Stimulated activated naive CD8-positive, alpha-beta T cell treated with anti-CD3 and anti-CD28 coated beads, Interleukin-15, amount 100 ng/mL, for 72 hours (primary cell): ENCODE results near the gene CTIF.

Experiments
- ATAC-seq: fragments of 150-1000 bp; cut with Tn5 transposase; 2 replicates; pipeline ENCODE4 v1.10.0; 2021; ENCODE audit warnings: mild to moderate bottlenecking, moderate library complexity
- DNase-seq, 2 donors: peaks; one replicate each; pipeline ENCODE4 v3.0.0; 2021 to 2022
- H3K27ac Mint-ChIP-seq, 2 donors: one replicate each; pipeline ENCODE4 v1.8.0; 2022; ENCODE audit warnings: mild to moderate bottlenecking in 2 of 2, mixed read lengths in 2 of 2, moderate library complexity in 2 of 2
- H3K27me3 Mint-ChIP-seq: one replicate; pipeline ENCODE4 v1.8.0; 2022; ENCODE audit warnings: mixed read lengths
- H3K4me1 Mint-ChIP-seq: one replicate; pipeline ENCODE4 v1.8.0; 2022; ENCODE audit warnings: mild to moderate bottlenecking, mixed read lengths
- H3K4me3 Mint-ChIP-seq, 2 donors: one replicate each; pipeline ENCODE4 v1.8.0; 2022; ENCODE audit warnings: mild to moderate bottlenecking in 2 of 2, mixed read lengths in 2 of 2, moderate library complexity in 1 of 2
- H3K9me3 Mint-ChIP-seq, 2 donors: one replicate each; pipeline ENCODE4 v1.8.0; 2022; ENCODE audit warnings: mixed read lengths in 2 of 2

CTIF gene

DNA sequence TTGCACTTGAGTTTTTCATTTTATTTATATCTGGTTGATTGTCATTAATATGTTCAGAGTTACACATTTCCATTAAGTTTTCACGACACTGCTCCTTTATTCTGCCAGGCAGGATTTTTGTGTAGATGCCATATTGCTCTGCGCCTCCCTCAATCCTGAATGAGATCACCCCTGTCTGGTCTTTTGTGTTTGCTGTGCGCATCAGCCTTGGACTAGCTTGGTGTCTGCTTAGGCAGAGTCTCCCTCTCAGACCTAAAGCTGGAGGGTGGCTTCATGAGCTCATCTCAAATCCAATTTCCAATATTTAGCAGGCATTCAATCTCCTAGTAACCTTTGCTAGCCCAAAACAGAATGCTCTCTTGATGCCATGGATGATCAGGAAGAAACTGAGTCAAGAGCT, 274.5 kb downstream of the CTIF start:
- H3K9me3 Mint-ChIP-seq = no peaks in the 10 kb centered on the region
- no peak for ATAC-seq
- no peak overlapping the region for H3K27ac Mint-ChIP-seq
- H3K4me1 Mint-ChIP-seq = peaks cover 29% of the 10 kb centered on the region
- H3K27me3 Mint-ChIP-seq = no peaks in the 10 kb centered on the region
- DNase-seq = peak in 1 of 2 donors; percentile 7
- H3K4me3 Mint-ChIP-seq = no peak overlapping the region

DNA sequence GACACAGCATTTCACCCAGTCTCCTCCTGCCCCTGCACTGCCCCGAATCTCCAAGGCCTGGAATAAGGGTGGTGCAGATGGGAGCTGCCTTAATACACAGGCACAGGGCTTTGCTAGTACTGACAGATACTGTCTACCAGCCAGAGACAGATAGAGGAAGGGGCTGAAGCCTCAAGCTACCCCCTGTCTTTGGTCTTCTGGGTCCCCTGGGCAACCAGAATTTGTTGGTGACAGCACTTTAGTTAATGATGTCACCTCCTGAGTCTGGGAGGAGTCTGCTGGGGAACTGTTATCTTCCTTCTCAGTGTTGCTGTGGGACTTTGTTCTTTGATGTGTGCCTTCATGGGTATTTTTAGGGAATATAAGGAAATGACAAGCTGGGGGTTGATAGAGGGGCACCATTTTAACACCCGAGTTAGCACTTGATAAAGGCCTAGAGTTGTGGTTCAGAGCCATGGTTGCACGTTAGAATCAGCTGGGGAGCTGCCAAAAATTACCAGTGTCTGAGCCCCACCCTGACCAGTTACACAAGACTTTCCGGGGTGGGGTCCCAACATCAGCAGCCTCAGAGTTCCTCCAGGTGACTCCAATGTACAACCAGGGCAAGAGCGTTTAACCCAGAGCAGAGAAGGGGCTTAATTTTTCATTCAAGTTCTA, 275.1 kb downstream of the CTIF start:
- H3K9me3 Mint-ChIP-seq = no peaks in the 10 kb centered on the region
- H3K27me3 Mint-ChIP-seq = no peaks in the 10 kb centered on the region
- no peak overlapping the region for H3K4me3 Mint-ChIP-seq
- DNase-seq (peak in 1 of 2 donors; percentile 13), ATAC-seq (peak; percentile 56)
- peak overlapping the region; percentile 55 to 64 for H3K27ac Mint-ChIP-seq
- H3K4me1 Mint-ChIP-seq = peaks cover 27% of the 10 kb centered on the region

GRCh38 chr18:48814490-48815178, 275.8 kb downstream of the CTIF start:
- H3K27ac Mint-ChIP-seq = peak overlapping the region in 1 of 2 donors; percentile 67
- peaks cover 31% of the 10 kb centered on the region for H3K4me1 Mint-ChIP-seq
- DNase-seq = peak in 1 of 2 donors; percentile 18
- H3K27me3 Mint-ChIP-seq = no peaks in the 10 kb centered on the region
- H3K9me3 Mint-ChIP-seq = no peaks in the 10 kb centered on the region
- no peak overlapping the region for H3K4me3 Mint-ChIP-seq
- peak; percentile 61 for ATAC-seq

- Mint-ChIP-seq H3K4me1 (peaks cover 36% of the 10 kb centered on the region), H3K27me3 (no peaks in the 10 kb centered on the region), H3K27ac (no peak overlapping the region), H3K9me3 (no peaks in the 10 kb centered on the region), H3K4me3 (no peak overlapping the region)
- ATAC-seq = no peak
- peak in 1 of 2 donors; percentile 2 for DNase-seq
Measured at GRCh38 chr18:48815179-48815515, 276.3 kb downstream of the CTIF start.

DNA sequence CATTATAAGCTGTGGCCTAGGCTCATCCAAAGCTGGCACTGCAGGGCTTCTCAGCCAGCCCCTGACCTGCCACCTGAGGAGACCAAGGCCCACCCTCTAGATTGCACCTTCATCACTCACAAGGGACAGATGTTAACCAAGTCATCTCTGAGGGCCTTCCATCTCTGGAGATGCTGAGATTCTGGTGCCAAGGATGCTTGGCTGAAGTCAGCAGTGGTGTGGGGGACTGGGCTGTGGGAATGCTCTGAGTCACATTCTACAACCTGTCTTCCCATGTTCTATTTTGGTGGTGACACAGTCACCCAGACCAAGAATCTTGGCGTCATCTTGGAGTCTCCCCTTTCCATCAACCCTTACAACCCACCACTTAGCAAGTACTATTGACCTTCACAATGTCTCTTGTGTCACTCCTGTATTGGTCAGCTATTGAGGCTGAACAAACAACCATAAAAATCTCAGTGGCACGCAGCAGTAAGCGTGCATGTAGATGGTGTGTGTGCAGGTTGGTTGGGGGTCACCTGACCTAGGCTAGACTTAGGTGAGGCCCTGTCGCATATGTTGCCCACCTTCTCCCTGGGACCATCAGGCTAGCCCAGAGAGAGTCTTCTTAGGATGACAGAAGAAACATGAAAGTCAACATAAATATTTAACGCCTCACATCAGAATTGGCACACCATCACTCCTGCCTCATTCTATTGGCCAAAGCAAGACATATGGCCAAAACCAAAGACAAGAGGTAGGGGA, 276.9 kb downstream of the CTIF start:
- Mint-ChIP-seq H3K27ac (peak overlapping the region in 1 of 2 donors; percentile 23), H3K9me3 (no peaks in the 10 kb centered on the region), H3K27me3 (no peaks in the 10 kb centered on the region), H3K4me3 (no peak overlapping the region), H3K4me1 (peaks cover 42% of the 10 kb centered on the region)
- ATAC-seq (peak; percentile 4), DNase-seq (peak in 1 of 2 donors; percentile 7)

- no peaks in the 10 kb centered on the region for H3K27me3 Mint-ChIP-seq
- H3K27ac Mint-ChIP-seq = no peak overlapping the region
- H3K9me3 Mint-ChIP-seq = no peaks in the 10 kb centered on the region
- ATAC-seq (no peak), DNase-seq (no peak)
- H3K4me3 Mint-ChIP-seq = no peak overlapping the region
- peaks cover 50% of the 10 kb centered on the region for H3K4me1 Mint-ChIP-seq
Measured at GRCh38 chr18:48816554-48816953, 277.7 kb downstream of the CTIF start.

- ATAC-seq (no peak), DNase-seq (peak in 1 of 2 donors; percentile 6)
- Mint-ChIP-seq H3K27ac (no peak overlapping the region), H3K4me1 (peaks cover 55% of the 10 kb centered on the region), H3K9me3 (no peaks in the 10 kb centered on the region), H3K27me3 (no peaks in the 10 kb centered on the region), H3K4me3 (no peak overlapping the region)
Measured at GRCh38 chr18:48817021-48817461, 278.2 kb downstream of the CTIF start.

DNA sequence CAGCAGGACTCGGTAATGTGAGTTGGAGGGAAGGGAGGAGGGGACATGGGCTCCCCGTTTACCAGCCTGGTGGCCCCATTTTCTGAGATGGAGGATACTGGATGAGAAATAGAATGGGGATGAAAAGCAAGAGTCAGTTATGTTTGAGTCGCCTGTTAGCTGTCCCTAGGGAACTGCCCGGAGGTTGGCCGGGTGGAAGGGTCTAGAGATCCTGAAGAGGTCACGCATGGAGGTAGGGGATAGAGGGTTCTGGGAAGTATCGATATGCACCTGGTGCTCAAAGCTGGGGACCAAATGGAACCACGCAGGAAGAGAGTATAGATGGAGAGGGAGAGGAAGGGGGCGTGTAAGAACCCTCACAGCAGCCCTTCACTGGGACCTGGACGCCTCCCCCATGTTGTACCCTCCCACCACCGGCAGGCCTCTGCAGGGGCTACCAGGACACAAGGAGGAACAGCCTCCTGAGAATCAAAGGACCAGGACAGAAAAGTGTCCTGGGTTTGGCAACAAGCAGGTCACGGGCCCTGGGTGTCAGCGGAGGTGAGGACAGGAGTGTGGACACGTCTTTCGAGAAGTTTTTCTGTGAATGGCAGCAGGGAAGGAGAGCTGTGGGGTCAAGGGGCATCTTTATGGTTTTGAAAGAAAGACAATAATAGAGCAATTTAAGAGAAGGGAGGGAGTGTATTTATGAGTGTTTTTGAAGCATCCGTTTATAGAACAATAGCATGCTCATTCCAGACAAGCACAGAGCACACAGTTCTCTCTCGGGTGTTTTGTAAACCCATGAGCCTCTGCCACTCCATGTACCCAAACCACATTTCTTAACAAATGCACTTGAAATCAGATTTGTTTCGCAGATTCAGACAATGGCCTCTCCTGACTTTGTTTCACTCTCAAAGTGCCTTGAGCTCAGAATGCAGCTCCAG, 279.8 kb downstream of the CTIF start:
- H3K9me3 Mint-ChIP-seq = peaks cover 0 to 3% of the 10 kb centered on the region in 2 donors
- no peak for ATAC-seq
- no peak overlapping the region for H3K27ac Mint-ChIP-seq
- peak in 1 of 2 donors; percentile 1 for DNase-seq
- peaks cover 61% of the 10 kb centered on the region for H3K4me1 Mint-ChIP-seq
- H3K27me3 Mint-ChIP-seq = no peaks in the 10 kb centered on the region
- no peak overlapping the region for H3K4me3 Mint-ChIP-seq

- Mint-ChIP-seq H3K4me3 (no peak overlapping the region), H3K9me3 (peaks cover 0 to 3% of the 10 kb centered on the region in 2 donors), H3K4me1 (peaks cover 54% of the 10 kb centered on the region), H3K27me3 (no peaks in the 10 kb centered on the region), H3K27ac (no peak overlapping the region)
- no peak for ATAC-seq
- peak in 1 of 2 donors; percentile 4 for DNase-seq
Measured at GRCh38 chr18:48819276-48819675, 280.4 kb downstream of the CTIF start.

- Mint-ChIP-seq H3K9me3 (peaks cover 0 to 3% of the 10 kb centered on the region in 2 donors), H3K4me1 (peaks cover 52% of the 10 kb centered on the region), H3K4me3 (peak overlapping the region in 1 of 2 donors; percentile 45), H3K27me3 (no peaks in the 10 kb centered on the region), H3K27ac (no peak overlapping the region)
- DNase-seq = peak in 1 of 2 donors; percentile 6
- ATAC-seq = no peak
Measured at GRCh38 chr18:48819781-48820482, 281.1 kb downstream of the CTIF start.

DNA sequence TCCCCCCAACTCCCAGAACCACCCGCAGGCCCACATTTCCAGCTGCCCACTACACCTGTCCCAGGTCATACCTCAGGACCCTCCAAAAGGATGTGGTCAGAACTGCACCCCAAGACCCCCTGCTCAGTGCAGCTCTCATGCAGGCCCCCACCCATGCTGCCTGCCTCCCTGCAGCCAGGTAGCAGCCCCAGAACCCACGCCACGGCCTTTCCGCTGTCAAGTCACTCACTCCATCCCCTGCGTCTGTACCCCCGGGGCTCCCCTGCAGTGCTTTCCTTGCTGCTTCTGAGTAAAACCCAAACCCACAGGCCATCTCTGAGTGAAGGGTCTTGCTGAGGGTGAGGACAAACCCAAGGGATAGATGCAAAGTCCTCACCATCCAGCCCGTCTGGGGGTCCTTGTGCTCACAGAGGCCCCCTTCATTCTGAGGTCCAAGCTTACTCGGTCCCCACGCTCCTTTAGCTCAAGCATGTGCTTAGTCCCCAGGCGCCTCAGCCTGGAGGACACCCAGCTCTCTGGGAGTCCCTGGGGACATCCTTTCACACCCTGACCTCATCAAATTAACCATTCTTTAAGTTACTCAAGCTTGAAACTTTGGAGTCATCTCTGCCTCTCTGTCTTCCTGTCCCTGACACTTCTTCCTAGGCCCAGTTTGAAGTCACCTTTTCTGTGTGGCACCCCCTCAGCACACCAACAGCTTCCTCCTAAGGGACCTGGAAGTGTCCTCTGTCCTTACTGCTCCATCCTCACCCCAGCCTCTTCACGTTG, 281.8 kb downstream of the CTIF start:
- Mint-ChIP-seq H3K9me3 (peaks cover 0 to 3% of the 10 kb centered on the region in 2 donors), H3K27me3 (no peaks in the 10 kb centered on the region), H3K4me1 (peaks cover 51% of the 10 kb centered on the region), H3K4me3 (peak overlapping the region; percentile 13 to 45), H3K27ac (peak overlapping the region in 1 of 2 donors; percentile 10)
- DNase-seq (peak in 1 of 2 donors; percentile 67), ATAC-seq (peak; percentile 97)

GRCh38 chr18:48821251-48821590, 282.4 kb downstream of the CTIF start:
- ATAC-seq = no peak

GRCh38 chr18:48821845-48822244, 283.0 kb downstream of the CTIF start:
- H3K9me3 Mint-ChIP-seq = peaks cover 0 to 3% of the 10 kb centered on the region in 2 donors
- no peaks in the 10 kb centered on the region for H3K27me3 Mint-ChIP-seq
- ATAC-seq (no peak), DNase-seq (no peak)
- peaks cover 50% of the 10 kb centered on the region for H3K4me1 Mint-ChIP-seq
- no peak overlapping the region for H3K4me3 Mint-ChIP-seq
- H3K27ac Mint-ChIP-seq = no peak overlapping the region

More at GRCh38 chr18:48821251-48821590, 282.4 kb downstream of the CTIF start:
- Mint-ChIP-seq H3K27me3 (no peaks in the 10 kb centered on the region), H3K4me3 (peak overlapping the region in 1 of 2 donors; percentile 45), H3K27ac (no peak overlapping the region), H3K9me3 (peaks cover 0 to 3% of the 10 kb centered on the region in 2 donors), H3K4me1 (peaks cover 46% of the 10 kb centered on the region)
- no peak for DNase-seq
